ENCODE measurements around the gene GGT7. TPM values are rescaled to one million over a fixed set of nuclear protein-coding genes. Genes with fewer than 3 reads are reported as not detected.
"Not testable (repeated sequence)": the region's sequence is repeated elsewhere in the genome, so short reads cannot be mapped to it uniquely, and the experiment has no call there.

The GGT7 gene
- total RNA-seq (10 to 100 TPM; 10.8 to 22.0 TPM), polyA plus RNA-seq (ENCODE audit: insufficient read length in 2 of 2) (10 to 100 TPM; 64.3 to 85.2 TPM)
- long read RNA-seq, donor 1, transcript GGT7-201 (15 exons, 2,642 nt): major isoform, 15 of 51 reads
- long read RNA-seq, donor 1, partial matches to known transcripts: 36 of 51 reads
- long read RNA-seq, donor 1, other reads (novel, unspliced or antisense): 0 of 51 reads
- long read RNA-seq, donor 2, partial matches to known transcripts: 6 of 7 reads
- long read RNA-seq, donor 2, other reads (novel, unspliced or antisense): 0 of 7 reads
- long read RNA-seq, donor 3, partial matches to known transcripts: 0 of 1 reads
- long read RNA-seq, donor 3, other reads (novel, unspliced or antisense): 0 of 1 reads
- long read RNA-seq, donor 4, partial matches to known transcripts: 17 of 20 reads
- long read RNA-seq, donor 4, other reads (novel, unspliced or antisense): 0 of 20 reads

- peak; percentile 49 to 95 (median 72) for DNase-seq (ENCODE audit: low read depth in 4 of 6, low spot score in 6 of 6)
- H3K4me3 ChIP-seq (ENCODE audit: low read depth, low read length): peak within 1 kb of the TSS; percentile 61
- H3K9me3 ChIP-seq (ENCODE audit: control insufficient read depth, insufficient read depth, low read length): no peaks in the 10 kb centered on the region
- no peaks in the 10 kb centered on the region for H3K27me3 ChIP-seq (ENCODE audit: control insufficient read depth, insufficient read depth, low read length)
- H3K27ac ChIP-seq (ENCODE audit: low read depth, low read length): no peak within 1 kb of the TSS
- peaks cover 36% of the 10 kb centered on the region for H3K4me1 ChIP-seq (ENCODE audit: control insufficient read depth, insufficient read depth, low read length)
- WGBS (ENCODE audit: insufficient coverage): under 1% methylated on average over 52 of the region's 52 CpGs
- H3K36me3 ChIP-seq (ENCODE audit: control insufficient read depth, insufficient read depth, low read length): peaks cover 2% of the 10 kb centered on the region
Measured at GRCh38 chr20:34872622-34873224, at the start of gene GGT7. Gene GGT7, minus strand, starts transcription at chr20:34872856. Its CDS starts 41 bp downstream, at chr20:34872815.

- Histone ChIP-seq H3K4me3 (ENCODE audit: low read depth, low read length) (no peak overlapping the region), H3K27ac (ENCODE audit: low read depth, low read length) (no peak overlapping the region), H3K27me3 (ENCODE audit: control insufficient read depth, insufficient read depth, low read length) (no peaks in the 10 kb centered on the region), H3K36me3 (ENCODE audit: control insufficient read depth, insufficient read depth, low read length) (peaks cover 24% of the 10 kb centered on the region), H3K4me1 (ENCODE audit: control insufficient read depth, insufficient read depth, low read length) (no peaks in the 10 kb centered on the region), H3K9me3 (ENCODE audit: control insufficient read depth, insufficient read depth, low read length) (no peaks in the 10 kb centered on the region)
- DNase-seq (ENCODE audit: low read depth in 4 of 6, low spot score in 6 of 6): no peak
- WGBS (ENCODE audit: insufficient coverage): 100% methylated on average over 2 of the region's 3 CpGs
Measured at GRCh38 chr20:34921436-34921835, 48.8 kb upstream of the GGT7 start.

- no peak for DNase-seq (ENCODE audit: low read depth in 4 of 6, low spot score in 6 of 6)
- no peaks in the 10 kb centered on the region for H3K9me3 ChIP-seq (ENCODE audit: control insufficient read depth, insufficient read depth, low read length)
- H3K36me3 ChIP-seq (ENCODE audit: control insufficient read depth, insufficient read depth, low read length): peaks cover 16% of the 10 kb centered on the region
- H3K27ac ChIP-seq (ENCODE audit: low read depth, low read length): no peak overlapping the region
- H3K4me3 ChIP-seq (ENCODE audit: low read depth, low read length): no peak overlapping the region
- H3K4me1 ChIP-seq (ENCODE audit: control insufficient read depth, insufficient read depth, low read length): no peaks in the 10 kb centered on the region
- H3K27me3 ChIP-seq (ENCODE audit: control insufficient read depth, insufficient read depth, low read length): no peaks in the 10 kb centered on the region
Measured at GRCh38 chr20:34920055-34920454, 47.4 kb upstream of the GGT7 start.

- WGBS (ENCODE audit: insufficient coverage): 85% methylated on average over 2 of the region's 2 CpGs
- no peak overlapping the region for H3K4me3 ChIP-seq (ENCODE audit: low read depth, low read length)
Measured at GRCh38 chr20:34916774-34917354, 44.2 kb upstream of the GGT7 start.

GRCh38 chr20:34915749-34916455, 43.2 kb upstream of the GGT7 start:
- Histone ChIP-seq H3K4me1 (ENCODE audit: control insufficient read depth, insufficient read depth, low read length) (no peaks in the 10 kb centered on the region), H3K4me3 (ENCODE audit: low read depth, low read length) (no peak overlapping the region), H3K27me3 (ENCODE audit: control insufficient read depth, insufficient read depth, low read length) (no peaks in the 10 kb centered on the region), H3K27ac (ENCODE audit: low read depth, low read length) (no peak overlapping the region), H3K9me3 (ENCODE audit: control insufficient read depth, insufficient read depth, low read length) (no peaks in the 10 kb centered on the region), H3K36me3 (ENCODE audit: control insufficient read depth, insufficient read depth, low read length) (peaks cover 12% of the 10 kb centered on the region)
- DNase-seq (ENCODE audit: low read depth in 4 of 6, low spot score in 6 of 6): no peak
- WGBS (ENCODE audit: insufficient coverage): 83% methylated on average over 1 of the region's 4 CpGs

More at GRCh38 chr20:34916774-34917354, 44.2 kb upstream of the GGT7 start:
- H3K36me3 ChIP-seq (ENCODE audit: control insufficient read depth, insufficient read depth, low read length): peaks cover 17% of the 10 kb centered on the region
- H3K9me3 ChIP-seq (ENCODE audit: control insufficient read depth, insufficient read depth, low read length): no peaks in the 10 kb centered on the region
- no peak for DNase-seq (ENCODE audit: low read depth in 4 of 6, low spot score in 6 of 6)
- no peaks in the 10 kb centered on the region for H3K4me1 ChIP-seq (ENCODE audit: control insufficient read depth, insufficient read depth, low read length)
- H3K27ac ChIP-seq (ENCODE audit: low read depth, low read length): no peak overlapping the region
- no peaks in the 10 kb centered on the region for H3K27me3 ChIP-seq (ENCODE audit: control insufficient read depth, insufficient read depth, low read length)

GRCh38 chr20:34915131-34915530, 42.5 kb upstream of the GGT7 start:
- Histone ChIP-seq H3K4me3 (ENCODE audit: low read depth, low read length) (no peak overlapping the region), H3K36me3 (ENCODE audit: control insufficient read depth, insufficient read depth, low read length) (peaks cover 7% of the 10 kb centered on the region), H3K9me3 (ENCODE audit: control insufficient read depth, insufficient read depth, low read length) (no peaks in the 10 kb centered on the region), H3K27ac (ENCODE audit: low read depth, low read length) (no peak overlapping the region), H3K27me3 (ENCODE audit: control insufficient read depth, insufficient read depth, low read length) (no peaks in the 10 kb centered on the region), H3K4me1 (ENCODE audit: control insufficient read depth, insufficient read depth, low read length) (no peaks in the 10 kb centered on the region)
- DNase-seq (ENCODE audit: low read depth in 4 of 6, low spot score in 6 of 6): no peak
- WGBS (ENCODE audit: insufficient coverage): 94% methylated on average over 3 of the region's 4 CpGs

- H3K4me3 ChIP-seq (ENCODE audit: low read depth, low read length): no peak overlapping the region
- H3K4me1 ChIP-seq (ENCODE audit: control insufficient read depth, insufficient read depth, low read length): no peaks in the 10 kb centered on the region
- peak in 4 of 6 donors; percentile 9 to 82 (median 30) for DNase-seq (ENCODE audit: low read depth in 4 of 6, low spot score in 6 of 6)
Measured at GRCh38 chr20:34907616-34908469, 35.2 kb upstream of the GGT7 start.

GRCh38 chr20:34904202-34904621, 31.6 kb upstream of the GGT7 start:
- no peaks in the 10 kb centered on the region for H3K4me1 ChIP-seq (ENCODE audit: control insufficient read depth, insufficient read depth, low read length)
- no peaks in the 10 kb centered on the region for H3K9me3 ChIP-seq (ENCODE audit: control insufficient read depth, insufficient read depth, low read length)
- DNase-seq (ENCODE audit: low read depth in 4 of 6, low spot score in 6 of 6): no peak
- no peaks in the 10 kb centered on the region for H3K27me3 ChIP-seq (ENCODE audit: control insufficient read depth, insufficient read depth, low read length)
- H3K36me3 ChIP-seq (ENCODE audit: control insufficient read depth, insufficient read depth, low read length): no peaks in the 10 kb centered on the region
- 93% methylated on average over 3 of the region's 3 CpGs for WGBS (ENCODE audit: insufficient coverage)
- H3K27ac ChIP-seq (ENCODE audit: low read depth, low read length): no peak overlapping the region
- H3K4me3 ChIP-seq (ENCODE audit: low read depth, low read length): no peak overlapping the region

More at GRCh38 chr20:34907616-34908469, 35.2 kb upstream of the GGT7 start:
- 43% methylated on average over 3 of the region's 7 CpGs for WGBS (ENCODE audit: insufficient coverage)
- Histone ChIP-seq H3K27me3 (ENCODE audit: control insufficient read depth, insufficient read depth, low read length) (no peaks in the 10 kb centered on the region), H3K27ac (ENCODE audit: low read depth, low read length) (no peak overlapping the region), H3K36me3 (ENCODE audit: control insufficient read depth, insufficient read depth, low read length) (no peaks in the 10 kb centered on the region), H3K9me3 (ENCODE audit: control insufficient read depth, insufficient read depth, low read length) (no peaks in the 10 kb centered on the region)

GRCh38 chr20:34898731-34899130, 26.1 kb upstream of the GGT7 start:
- not testable (repeated sequence) for H3K4me1 ChIP-seq (ENCODE audit: control insufficient read depth, insufficient read depth, low read length); H3K4me3 ChIP-seq (ENCODE audit: low read depth, low read length); H3K36me3 ChIP-seq (ENCODE audit: control insufficient read depth, insufficient read depth, low read length); DNase-seq (ENCODE audit: low read depth in 4 of 6, low spot score in 6 of 6); H3K27ac ChIP-seq (ENCODE audit: low read depth, low read length); H3K9me3 ChIP-seq (ENCODE audit: control insufficient read depth, insufficient read depth, low read length); H3K27me3 ChIP-seq (ENCODE audit: control insufficient read depth, insufficient read depth, low read length)
- 97% methylated on average over 17 of the region's 26 CpGs for WGBS (ENCODE audit: insufficient coverage)
